Posterior cingulate gyrus (tissue), 11 donors: ENCODE data around the gene SLC12A6.

ENCODE experiments used
- DNase-seq, 10 donors: peaks; one replicate each; pipeline versions ENCODE4 v3.0.0 to v3.0.0-alpha.2; 2020 to 2021; ENCODE audit warnings: mixed read lengths in 3 of 10
- intact Hi-C: fragments of 100-400 bp; cut with DNase I; formaldehyde crosslinking; loops from one replicate; pipeline ENCODE4 v1.15.1; 2023

SLC12A6 gene

GRCh38 chr15:34335176-34336032 is 2.2 kb downstream of the SLC12A6 start:
- intact Hi-C loops = no loop called here
- DNase-seq = no peak

GRCh38 chr15:34334672-34335071 is 2.9 kb downstream of the SLC12A6 start:
- DNase-seq = no peak
- intact Hi-C loops = no loop called here

- DNase-seq = no peak
- intact Hi-C loops = no loop called here
Observed at GRCh38 chr15:34332553-34333120, 4.9 kb downstream of the SLC12A6 start.

- DNase-seq = no peak
- intact Hi-C loops = no loop called here
Observed at GRCh38 chr15:34331809-34332208, 5.8 kb downstream of the SLC12A6 start.

- intact Hi-C loops = no loop called here
Observed at GRCh38 chr15:34330279-34330678, 7.3 kb downstream of the SLC12A6 start.

GRCh38 chr15:34329006-34329405 is 8.6 kb downstream of the SLC12A6 start:
- DNase-seq = no peak
- intact Hi-C loops = no loop called here

More at GRCh38 chr15:34330279-34330678, 7.3 kb downstream of the SLC12A6 start:
- DNase-seq = no peak

- intact Hi-C loops = no loop called here
- DNase-seq = no peak
Observed at GRCh38 chr15:34327906-34328305, 9.7 kb downstream of the SLC12A6 start.

GRCh38 chr15:34325368-34325767 is 12.2 kb downstream of the SLC12A6 start:
- intact Hi-C loops = no loop called here
- no peak for DNase-seq

- no peak for DNase-seq
- intact Hi-C loops = no loop called here
Observed at GRCh38 chr15:34324933-34325332, 12.6 kb downstream of the SLC12A6 start.

- no peak for DNase-seq
- intact Hi-C loops = no loop called here
Observed at GRCh38 chr15:34323217-34323616, 14.4 kb downstream of the SLC12A6 start.

GRCh38 chr15:34318277-34319079 is 19.1 kb downstream of the SLC12A6 start:
- DNase-seq = no peak

GRCh38 chr15:34314491-34315490 is 22.8 kb downstream of the SLC12A6 start:
- intact Hi-C loops = no loop called here
- DNase-seq = no peak

More at GRCh38 chr15:34318277-34319079, 19.1 kb downstream of the SLC12A6 start:
- intact Hi-C loops = no loop called here

- no peak for DNase-seq
- intact Hi-C loops = no loop called here
Observed at GRCh38 chr15:34311563-34311962, 26.0 kb downstream of the SLC12A6 start.

GRCh38 chr15:34304613-34305012 is 33.0 kb downstream of the SLC12A6 start:
- no peak for DNase-seq
- intact Hi-C loops = no loop called here

- no peak for DNase-seq
- intact Hi-C loops = no loop called here
Observed at GRCh38 chr15:34301058-34301457, 36.5 kb downstream of the SLC12A6 start.

GRCh38 chr15:34297059-34297458 is 40.5 kb downstream of the SLC12A6 start:
- no peak for DNase-seq
- intact Hi-C loops = no loop called here

- DNase-seq = peak in 1 of 10 donors; percentile 62
- intact Hi-C loops = no loop called here
Observed at GRCh38 chr15:34292621-34293020, 45.0 kb downstream of the SLC12A6 start.

GRCh38 chr15:34284937-34285336 is 52.6 kb downstream of the SLC12A6 start:
- intact Hi-C loops = no loop called here
- DNase-seq = no peak

GRCh38 chr15:34282384-34282783 is 55.2 kb downstream of the SLC12A6 start:
- DNase-seq = no peak
- intact Hi-C loops = no loop called here

GRCh38 chr15:34280193-34280592 is 57.4 kb downstream of the SLC12A6 start:
- DNase-seq = no peak
- intact Hi-C loops = no loop called here
